GM23248 (cell line): Measurements from ENCODE around the gene OXSR1.

Source experiments
- EZH2 ChIP-seq: fragments of 200-600 bp; sonication (generic); IDR thresholded peaks from 2 replicates; pipeline ENCODE4 v1.6.1; 2018; ENCODE audit warnings: antibody characterized with exemption, mild to moderate bottlenecking; ENCODE audit not compliant: insufficient read depth, poor library complexity, severe bottlenecking
- EZH2phosphoT487 ChIP-seq: fragments of 200-600 bp; sonication (generic); IDR thresholded peaks from 2 replicates; pipeline ENCODE4 v1.6.1; 2018; ENCODE audit warnings: antibody characterized with exemption, moderate library complexity, mild to moderate bottlenecking, low read depth; ENCODE audit not compliant: insufficient read depth

DNA sequence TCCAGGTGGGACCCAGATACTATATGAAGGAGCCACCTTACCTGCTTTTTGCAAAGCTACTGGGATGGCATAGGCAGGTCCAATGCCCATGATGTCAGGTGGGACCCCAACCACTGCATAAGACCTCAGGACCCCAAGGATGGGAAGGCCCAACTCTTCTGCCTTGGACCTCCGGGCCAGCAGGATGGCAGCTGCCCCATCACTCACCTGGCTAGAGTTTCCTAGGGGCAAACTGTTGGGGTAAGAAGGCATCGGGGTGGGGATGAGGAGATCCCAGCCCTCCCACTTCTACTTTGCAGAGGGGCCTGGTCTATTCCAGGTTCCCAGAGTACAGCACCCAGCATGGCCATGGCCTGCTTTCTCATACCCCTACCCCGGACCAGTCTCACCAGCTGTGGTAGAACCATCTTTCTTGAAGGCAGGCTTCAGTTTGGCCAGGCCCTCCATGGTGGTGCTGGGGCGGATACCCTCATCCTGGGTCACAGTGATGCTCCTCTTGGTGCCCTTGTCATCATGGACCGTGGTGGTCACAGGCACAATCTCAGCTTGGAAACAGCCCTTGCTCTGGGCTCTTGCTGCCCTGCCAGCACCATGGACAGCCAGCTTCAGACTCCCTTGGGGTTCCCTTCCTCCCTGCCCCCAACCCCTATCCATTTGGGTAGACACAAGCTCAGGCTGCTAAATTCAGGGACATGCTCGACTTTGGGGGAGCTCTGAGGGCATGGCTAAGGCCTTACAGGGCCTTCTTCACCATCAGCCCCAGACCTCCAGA is 39.0 kb upstream of the OXSR1 start:
- TF ChIP-seq EZH2 (no peak), EZH2phosphoT487 (no peak)
